SJSA1 (cell line): ENCODE results near the gene ADAMTS9. TPM values are rescaled to one million over a fixed set of nuclear protein-coding genes. Genes with fewer than 3 reads are reported as not detected.

ENCODE experiments used
- DNase-seq, 2 experiments: peaks; one replicate each; pipeline ENCODE4 v3.0.0-alpha.2; 2015 to 2020; ENCODE audit warnings: low spot score in 2 of 2, low read depth in 1 of 2
- H3K27ac ChIP-seq: fragments of 250-450 bp; sonication (Bioruptor Pico); 2 replicates; pipeline ENCODE4 v1.5.1; 2020; ENCODE audit warnings: mild to moderate bottlenecking, moderate library complexity
- H3K27me3 ChIP-seq: fragments of 250-450 bp; sonication (Bioruptor Pico); replicated peaks from 2 replicates; pipeline ENCODE4 v1.5.1; 2020; ENCODE audit warnings: mild to moderate bottlenecking, moderate library complexity
- H3K36me3 ChIP-seq: fragments of 250-450 bp; sonication (Bioruptor Pico); 2 replicates; pipeline ENCODE4 v1.5.1; 2020; ENCODE audit warnings: mild to moderate bottlenecking
- H3K4me1 ChIP-seq: fragments of 250-450 bp; sonication (Bioruptor Pico); replicated peaks from 2 replicates; pipeline ENCODE4 v1.6.1; 2021; ENCODE audit warnings: mild to moderate bottlenecking
- H3K4me3 ChIP-seq: fragments of 250-450 bp; sonication (Bioruptor Pico); 2 replicates; pipeline ENCODE4 v1.5.1; 2020; ENCODE audit warnings: mild to moderate bottlenecking
- H3K9me3 ChIP-seq: fragments of 250-450 bp; sonication (Bioruptor Pico); replicated peaks from 2 replicates; pipeline ENCODE4 v1.5.1; 2020; ENCODE audit warnings: mild to moderate bottlenecking
- total RNA-seq: library from RNA; depleted of rRNA; stranded (reverse); fragments of >200 nt; shearing (Covaris generic); gene quantifications from 2 replicates; pipeline ENCODE4 v1.2.3, GENCODE V29; 2014

ADAMTS9 gene
- total RNA-seq, 1 experiment from 2014 or later = 5.6 TPM

GRCh38 chr3:64612082-64612860 lies 75.5 kb downstream of the ADAMTS9 start:
- H3K4me1 ChIP-seq = no peaks in the 10 kb centered on the region
- no peak for DNase-seq
- H3K4me3 ChIP-seq = no peak overlapping the region
- H3K36me3 ChIP-seq = no peaks in the 10 kb centered on the region
- no peak overlapping the region for H3K27ac ChIP-seq
- no peaks in the 10 kb centered on the region for H3K9me3 ChIP-seq
- no peaks in the 10 kb centered on the region for H3K27me3 ChIP-seq

GRCh38 chr3:64608741-64609140 lies 79.1 kb downstream of the ADAMTS9 start:
- H3K27ac ChIP-seq = no peak overlapping the region
- no peaks in the 10 kb centered on the region for H3K36me3 ChIP-seq
- H3K27me3 ChIP-seq = no peaks in the 10 kb centered on the region
- H3K4me3 ChIP-seq = no peak overlapping the region
- H3K9me3 ChIP-seq = no peaks in the 10 kb centered on the region
- DNase-seq = no peak
- no peaks in the 10 kb centered on the region for H3K4me1 ChIP-seq

- Histone ChIP-seq H3K27ac (no peak overlapping the region), H3K4me1 (no peaks in the 10 kb centered on the region), H3K27me3 (no peaks in the 10 kb centered on the region), H3K36me3 (no peaks in the 10 kb centered on the region), H3K4me3 (no peak overlapping the region), H3K9me3 (no peaks in the 10 kb centered on the region)
- DNase-seq = no peak
Measured at GRCh38 chr3:64607032-64607551, 80.7 kb downstream of the ADAMTS9 start.

- H3K4me3 ChIP-seq = no peak overlapping the region
- no peak overlapping the region for H3K27ac ChIP-seq
- H3K27me3 ChIP-seq = no peaks in the 10 kb centered on the region
- no peaks in the 10 kb centered on the region for H3K9me3 ChIP-seq
- H3K36me3 ChIP-seq = no peaks in the 10 kb centered on the region
- H3K4me1 ChIP-seq = no peaks in the 10 kb centered on the region
- DNase-seq = no peak
Measured at GRCh38 chr3:64604313-64604712, 83.5 kb downstream of the ADAMTS9 start.

GRCh38 chr3:64601824-64602223 lies 86.0 kb downstream of the ADAMTS9 start:
- H3K4me1 ChIP-seq = no peaks in the 10 kb centered on the region

GRCh38 chr3:64600246-64600950 lies 87.4 kb downstream of the ADAMTS9 start:
- peaks cover 5% of the 10 kb centered on the region for H3K4me1 ChIP-seq
- no peak for DNase-seq
- H3K36me3 ChIP-seq = no peaks in the 10 kb centered on the region
- no peaks in the 10 kb centered on the region for H3K27me3 ChIP-seq
- H3K27ac ChIP-seq = no peak overlapping the region
- H3K4me3 ChIP-seq = no peak overlapping the region
- no peaks in the 10 kb centered on the region for H3K9me3 ChIP-seq

More at GRCh38 chr3:64601824-64602223, 86.0 kb downstream of the ADAMTS9 start:
- H3K27ac ChIP-seq = no peak overlapping the region
- no peak for DNase-seq
- H3K36me3 ChIP-seq = no peaks in the 10 kb centered on the region
- no peak overlapping the region for H3K4me3 ChIP-seq
- no peaks in the 10 kb centered on the region for H3K9me3 ChIP-seq
- no peaks in the 10 kb centered on the region for H3K27me3 ChIP-seq

GRCh38 chr3:64599651-64600050 lies 88.1 kb downstream of the ADAMTS9 start:
- DNase-seq = no peak
- Histone ChIP-seq H3K27ac (no peak overlapping the region), H3K9me3 (no peaks in the 10 kb centered on the region), H3K36me3 (no peaks in the 10 kb centered on the region), H3K4me3 (no peak overlapping the region), H3K4me1 (peaks cover 12% of the 10 kb centered on the region), H3K27me3 (no peaks in the 10 kb centered on the region)

- Histone ChIP-seq H3K27ac (peak overlapping the region; percentile 54), H3K9me3 (no peaks in the 10 kb centered on the region), H3K4me3 (no peak overlapping the region), H3K36me3 (no peaks in the 10 kb centered on the region), H3K4me1 (peaks cover 14% of the 10 kb centered on the region), H3K27me3 (no peaks in the 10 kb centered on the region)
- DNase-seq = peak; percentile 51 to 66
Measured at GRCh38 chr3:64595253-64595694, 92.5 kb downstream of the ADAMTS9 start.

- DNase-seq = no peak
- Histone ChIP-seq H3K27ac (no peak overlapping the region), H3K9me3 (no peaks in the 10 kb centered on the region), H3K27me3 (no peaks in the 10 kb centered on the region), H3K4me3 (no peak overlapping the region), H3K36me3 (no peaks in the 10 kb centered on the region), H3K4me1 (peaks cover 14% of the 10 kb centered on the region)
Measured at GRCh38 chr3:64594134-64594533, 93.7 kb downstream of the ADAMTS9 start.

GRCh38 chr3:64593350-64593749 lies 94.5 kb downstream of the ADAMTS9 start:
- no peak overlapping the region for H3K27ac ChIP-seq
- no peaks in the 10 kb centered on the region for H3K9me3 ChIP-seq
- no peaks in the 10 kb centered on the region for H3K36me3 ChIP-seq
- H3K4me3 ChIP-seq = no peak overlapping the region
- H3K27me3 ChIP-seq = no peaks in the 10 kb centered on the region
- no peak for DNase-seq
- H3K4me1 ChIP-seq = peaks cover 14% of the 10 kb centered on the region

GRCh38 chr3:64591615-64592014 lies 96.2 kb downstream of the ADAMTS9 start:
- Histone ChIP-seq H3K27me3 (no peaks in the 10 kb centered on the region), H3K4me3 (no peak overlapping the region), H3K36me3 (no peaks in the 10 kb centered on the region), H3K9me3 (no peaks in the 10 kb centered on the region), H3K4me1 (peaks cover 14% of the 10 kb centered on the region), H3K27ac (no peak overlapping the region)
- DNase-seq = no peak

- no peak overlapping the region for H3K27ac ChIP-seq
- peaks cover 6% of the 10 kb centered on the region for H3K4me1 ChIP-seq
Measured at GRCh38 chr3:64588380-64588779, 99.4 kb downstream of the ADAMTS9 start.

GRCh38 chr3:64586952-64587351 lies 100.8 kb downstream of the ADAMTS9 start:
- Histone ChIP-seq H3K27ac (no peak overlapping the region), H3K9me3 (no peaks in the 10 kb centered on the region), H3K27me3 (no peaks in the 10 kb centered on the region), H3K36me3 (no peaks in the 10 kb centered on the region), H3K4me1 (peaks cover 6% of the 10 kb centered on the region), H3K4me3 (no peak overlapping the region)
- DNase-seq = no peak

More at GRCh38 chr3:64588380-64588779, 99.4 kb downstream of the ADAMTS9 start:
- no peak for DNase-seq
- Histone ChIP-seq H3K36me3 (no peaks in the 10 kb centered on the region), H3K4me3 (no peak overlapping the region), H3K9me3 (no peaks in the 10 kb centered on the region), H3K27me3 (no peaks in the 10 kb centered on the region)

- H3K27ac ChIP-seq = no peak overlapping the region
- no peaks in the 10 kb centered on the region for H3K36me3 ChIP-seq
- no peaks in the 10 kb centered on the region for H3K9me3 ChIP-seq
- H3K4me3 ChIP-seq = no peak overlapping the region
- peaks cover 25% of the 10 kb centered on the region for H3K4me1 ChIP-seq
- H3K27me3 ChIP-seq = no peaks in the 10 kb centered on the region
- peak in 1 of 2 experiments; percentile 26 for DNase-seq
Measured at GRCh38 chr3:64584179-64584578, 103.6 kb downstream of the ADAMTS9 start.
